ENCODE measurements around the gene PPP1R14C.

- TF ChIP-seq REST (IDR thresholded peaks at IDR 0.05; ENCODE audit: insufficient read depth in 1 of 2, low read depth in 2 of 2, low read length in 2 of 2) (no peak), POLR2AphosphoS5 (IDR thresholded peaks at IDR 0.05; ENCODE audit: low read depth, low read length) (no peak), TAF1 (IDR thresholded peaks at IDR 0.05; ENCODE audit: borderline replicate concordance, insufficient read depth, low read length) (no peak), SIN3A (IDR thresholded peaks at IDR 0.05; ENCODE audit: borderline replicate concordance, insufficient read depth, low read length) (no peak)
Observed at GRCh38 chr6:150269130-150269856, 126.4 kb downstream of the PPP1R14C start.
